Lower leg skin (tissue), 4 donors: Measurements from ENCODE around the gene DUOXA2. TPM values are rescaled to one million over a fixed set of nuclear protein-coding genes. Genes with fewer than 3 reads are reported as not detected.

ENCODE experiments used
- DNase-seq, 2 donors: peaks; one replicate each; pipeline ENCODE4 v3.0.0-alpha.2; 2019; ENCODE audit warnings: low spot score in 2 of 2
- H3K4me3 ChIP-seq: fragments of 200-600 bp; sonication (generic); 2 replicates; pipeline ENCODE4 v1.5.1; 2017; ENCODE audit warnings: mild to moderate bottlenecking, low read depth; ENCODE audit not compliant: poor library complexity, severe bottlenecking
- POLR2A ChIP-seq, 2 donors: fragments of 450-650 bp; IDR thresholded peaks; one replicate each; pipeline ENCODE4 v1.6.1; 2016 to 2017; ENCODE audit warnings: antibody characterized with exemption in 2 of 2, mild to moderate bottlenecking in 1 of 2, moderate library complexity in 1 of 2
- WGBS, 2 donors: methylation state at CpG; one replicate each; pipeline ENCODE4 v1.1.5; 2018; 5-methylcytosine and 5-hydroxymethylcytosine counted together
- intact Hi-C: fragments of 100-400 bp; cut with DNase I; formaldehyde crosslinking; loops from one replicate; pipeline ENCODE4 v1.15.0; 2023; ENCODE audit warnings: low total_unique reads
- total RNA-seq, 4 donors: library from RNA; depleted of rRNA; stranded (reverse); fragments of >200 nt; gene quantifications; one replicate each; pipeline ENCODE4 v1.1.0, GENCODE V29; 2016
- TF ChIP-seq, protein P1 (sequence below), 3 donors: fragments of 450-650 bp; IDR thresholded peaks; one replicate each; pipeline ENCODE4 v1.5.1; 2016; ENCODE audit warnings: antibody characterized with exemption in 3 of 3, mild to moderate bottlenecking in 3 of 3, moderate library complexity in 2 of 3

The DUOXA2 gene
- total RNA-seq, 4 donors from 2014 or later: not detected

DNA sequence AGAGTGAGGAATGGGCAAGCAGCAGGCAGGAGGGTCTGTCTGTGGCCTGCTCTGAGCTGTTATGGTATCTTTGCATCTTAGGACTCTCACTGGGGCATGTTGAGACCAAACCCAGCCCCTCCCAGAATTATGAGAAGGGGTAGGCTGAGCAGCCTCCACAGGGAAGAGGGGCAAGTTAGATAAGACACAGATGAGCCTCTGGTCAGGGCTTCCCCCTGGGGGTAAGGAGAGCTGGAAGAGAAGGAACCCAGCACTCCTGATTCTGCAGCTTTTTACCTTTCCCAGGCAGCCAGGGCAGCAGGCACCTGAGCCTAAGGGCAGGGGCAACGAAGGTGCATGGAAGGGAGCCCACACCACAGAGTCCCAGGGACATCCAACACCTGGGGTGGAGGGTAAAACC lies 34.9 kb downstream of the DUOXA2 start:
- no peak overlapping the region for H3K4me3 ChIP-seq
- intact Hi-C loops: no loop called here
- TF ChIP-seq, protein P1, sequence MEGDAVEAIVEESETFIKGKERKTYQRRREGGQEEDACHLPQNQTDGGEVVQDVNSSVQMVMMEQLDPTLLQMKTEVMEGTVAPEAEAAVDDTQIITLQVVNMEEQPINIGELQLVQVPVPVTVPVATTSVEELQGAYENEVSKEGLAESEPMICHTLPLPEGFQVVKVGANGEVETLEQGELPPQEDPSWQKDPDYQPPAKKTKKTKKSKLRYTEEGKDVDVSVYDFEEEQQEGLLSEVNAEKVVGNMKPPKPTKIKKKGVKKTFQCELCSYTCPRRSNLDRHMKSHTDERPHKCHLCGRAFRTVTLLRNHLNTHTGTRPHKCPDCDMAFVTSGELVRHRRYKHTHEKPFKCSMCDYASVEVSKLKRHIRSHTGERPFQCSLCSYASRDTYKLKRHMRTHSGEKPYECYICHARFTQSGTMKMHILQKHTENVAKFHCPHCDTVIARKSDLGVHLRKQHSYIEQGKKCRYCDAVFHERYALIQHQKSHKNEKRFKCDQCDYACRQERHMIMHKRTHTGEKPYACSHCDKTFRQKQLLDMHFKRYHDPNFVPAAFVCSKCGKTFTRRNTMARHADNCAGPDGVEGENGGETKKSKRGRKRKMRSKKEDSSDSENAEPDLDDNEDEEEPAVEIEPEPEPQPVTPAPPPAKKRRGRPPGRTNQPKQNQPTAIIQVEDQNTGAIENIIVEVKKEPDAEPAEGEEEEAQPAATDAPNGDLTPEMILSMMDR (IDR thresholded peaks at IDR 0.05): no peak
- TF ChIP-seq POLR2A (IDR thresholded peaks at IDR 0.05): no peak
- DNase-seq: no peak
- WGBS, 2 donors: 54 to 67% methylated on average over 1 of the region's 1 CpG

DNA sequence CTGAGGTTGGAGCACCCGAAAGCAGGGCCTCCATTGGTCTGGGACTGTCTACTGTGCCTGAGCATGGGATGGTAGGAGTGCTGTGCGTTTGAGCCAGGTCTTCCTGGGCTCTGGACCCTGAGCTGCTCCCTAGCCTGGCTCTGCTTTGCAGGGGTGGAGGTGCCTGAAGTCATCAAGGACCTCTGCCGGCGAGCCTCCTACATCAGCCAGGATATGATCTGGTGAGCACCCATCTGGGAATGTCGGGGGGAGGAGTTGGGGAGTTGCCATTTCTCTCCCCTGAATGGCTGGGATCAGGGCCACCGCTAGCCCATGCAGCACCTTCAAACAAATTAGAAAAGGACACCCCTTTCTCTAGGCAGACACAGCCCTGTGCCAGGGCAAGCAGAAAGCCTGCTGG lies 36.4 kb downstream of the DUOXA2 start:
- TF ChIP-seq POLR2A (IDR thresholded peaks at IDR 0.05): no peak
- TF ChIP-seq, protein P1 (IDR thresholded peaks at IDR 0.05): no peak
- no peak for DNase-seq
- 78 to 93% methylated on average over 2 to 6 of the region's 6 CpGs for WGBS, 2 donors
- no peak overlapping the region for H3K4me3 ChIP-seq
- intact Hi-C loops: no loop called here

DNA sequence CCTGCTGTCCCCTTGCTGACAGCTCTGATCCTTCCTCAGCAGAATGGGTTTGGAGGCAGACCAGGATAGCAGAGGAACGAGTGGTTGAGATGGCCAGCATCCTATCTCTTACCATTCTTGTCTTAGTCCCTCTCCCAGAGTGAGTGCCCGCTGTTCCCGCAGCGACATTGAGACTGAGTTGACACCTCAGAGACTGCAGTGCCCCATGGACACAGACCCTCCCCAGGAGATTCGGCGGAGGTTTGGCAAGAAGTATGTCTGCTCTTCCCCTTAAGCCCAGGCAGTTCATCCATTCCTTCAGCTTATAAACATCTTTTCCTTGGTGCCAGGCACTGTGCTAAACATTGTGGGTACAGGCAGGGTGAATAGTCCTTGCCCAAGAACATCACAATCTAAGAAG lies 36.9 kb downstream of the DUOXA2 start:
- no peak overlapping the region for H3K4me3 ChIP-seq
- DNase-seq: no peak
- intact Hi-C loops: no loop called here
- WGBS, 2 donors: 91 to 97% methylated on average over 6 of the region's 6 CpGs
- TF ChIP-seq POLR2A (IDR thresholded peaks at IDR 0.05): no peak
- TF ChIP-seq, protein P1 (IDR thresholded peaks at IDR 0.05): no peak

DNA sequence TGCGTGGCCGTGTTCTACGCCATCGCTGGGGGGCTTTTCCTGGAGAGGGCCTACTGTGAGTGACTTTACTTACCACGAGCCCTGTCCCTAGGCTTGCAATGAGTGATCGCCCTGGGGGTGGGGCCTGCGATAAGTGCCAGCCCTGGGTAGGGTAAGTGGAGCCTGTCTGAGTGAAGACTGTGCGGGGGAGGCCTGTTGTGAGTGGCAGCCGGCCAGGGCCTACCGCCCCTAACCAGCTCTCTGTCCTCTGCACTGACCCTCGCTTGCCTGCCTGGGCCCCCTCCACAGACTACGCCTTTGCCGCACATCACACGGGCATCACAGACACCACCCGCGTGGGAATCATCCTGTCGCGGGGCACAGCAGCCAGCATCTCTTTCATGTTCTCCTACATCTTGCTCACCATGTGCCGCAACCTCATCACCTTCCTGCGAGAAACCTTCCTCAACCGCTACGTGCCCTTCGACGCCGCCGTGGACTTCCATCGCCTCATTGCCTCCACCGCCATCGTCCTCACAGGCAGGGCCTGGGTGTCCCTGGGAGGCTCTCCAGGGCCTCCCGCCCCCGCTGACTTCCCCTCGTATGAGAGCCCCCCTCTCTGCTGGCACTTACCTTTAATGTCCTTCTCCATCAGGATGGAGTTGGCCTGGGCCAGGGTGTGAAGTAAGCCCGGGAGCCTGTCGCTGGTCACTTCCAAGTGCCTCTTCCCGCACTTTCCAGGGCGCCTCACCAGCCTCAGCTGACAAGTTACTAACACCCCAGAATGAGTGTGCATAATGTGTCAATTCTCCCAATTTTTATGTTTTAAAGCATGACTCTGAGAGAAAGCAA lies 38.1 kb downstream of the DUOXA2 start:
- TF ChIP-seq, protein P1 (IDR thresholded peaks at IDR 0.05): no peak
- no peak for TF ChIP-seq POLR2A (IDR thresholded peaks at IDR 0.05)
- intact Hi-C loops: no loop called here
- 93 to 96% methylated on average over 36 of the region's 36 CpGs for WGBS, 2 donors
- DNase-seq: no peak
- no peak overlapping the region for H3K4me3 ChIP-seq

DNA sequence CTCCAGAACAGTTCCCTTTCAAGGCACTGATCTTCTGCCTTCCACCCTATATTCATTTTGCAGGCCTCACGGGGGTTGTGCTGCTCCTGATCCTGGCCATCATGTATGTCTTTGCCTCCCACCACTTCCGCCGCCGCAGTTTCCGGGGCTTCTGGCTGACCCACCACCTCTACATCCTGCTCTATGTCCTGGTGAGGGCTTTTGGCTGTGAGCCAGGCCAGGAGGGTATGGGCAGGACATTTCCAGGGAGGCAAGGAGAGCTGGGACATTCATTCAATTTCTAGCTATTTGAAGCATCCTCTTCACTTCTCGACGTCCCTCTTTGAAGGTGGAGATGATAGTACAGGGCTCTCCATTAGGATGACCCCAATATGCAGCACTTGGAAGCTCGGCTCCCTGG lies 41.6 kb downstream of the DUOXA2 start:
- H3K4me3 ChIP-seq: no peak overlapping the region
- no peak for DNase-seq
- 85 to 95% methylated on average over 8 of the region's 8 CpGs for WGBS, 2 donors
- no peak for TF ChIP-seq POLR2A (IDR thresholded peaks at IDR 0.05)
- TF ChIP-seq, protein P1 (IDR thresholded peaks at IDR 0.05): no peak
- intact Hi-C loops: no loop called here
